Endothelial cell of umbilical vein (primary cell): ENCODE data around the gene NLRC3. TPM values are rescaled to one million over a fixed set of nuclear protein-coding genes. Genes with fewer than 3 reads are reported as not detected.

Experiments
- BruUV-seq: library from RNA; stranded (reverse); fragments of 400-500 nt; replicated peaks from 2 replicates; lab custom pipeline; 2021; lab: Mats Ljungman, UMichigan
- CTCF ChIA-PET: fragments of 300-600, 350-600 bp; sonication (Branson Sonifier 250); formaldehyde crosslinking; loops from one replicate; lab custom pipeline; 2021; ENCODE audit warnings: antibody characterized with exemption, inconsistent platforms; lab: Charles Lee
- POLR2A ChIA-PET: fragments of 300-600, 350-600 bp; sonication (Branson Sonifier 250); formaldehyde crosslinking; loops from one replicate; lab custom pipeline; 2021; ENCODE audit warnings: antibody characterized with exemption, inconsistent platforms; lab: Charles Lee
- DNase-seq: peaks from one replicate; pipeline ENCODE4 v3.0.0-alpha.2; 2011; ENCODE audit warnings: low read depth, low spot score
- FAIRE-seq: peaks from 2 replicates; lab custom pipeline; 2011; peaks lifted over from hg19 to GRCh38; lab: Jason Lieb, UNC
- H2AFZ ChIP-seq: 2 replicates; pipeline ENCODE4 v1.6.0; 2012; ENCODE audit warnings: low read depth, low read length, control low read depth, inconsistent platforms
- H3K27ac ChIP-seq: 2 replicates; pipeline ENCODE4 v1.5.1; 2011; ENCODE audit warnings: low read depth, mild to moderate bottlenecking, control low read depth, low read length, moderate library complexity; ENCODE audit not compliant: insufficient read depth
- H3K27me3 ChIP-seq, 2 experiments: 2 replicates each; pipeline versions ENCODE4 v1.6.0 to v1.6.1; 2011; ENCODE audit warnings: low read length in 2 of 2, mixed read lengths in 1 of 2; ENCODE audit not compliant: control insufficient read depth in 2 of 2, insufficient read depth in 2 of 2
- H3K36me3 ChIP-seq, 2 experiments: 2 replicates in 1 of 2; 3 replicates in 1 of 2; pipeline ENCODE4 v1.5.1; 2011; ENCODE audit warnings: low read length in 2 of 2, mild to moderate bottlenecking in 1 of 2, moderate library complexity in 1 of 2; ENCODE audit not compliant: control insufficient read depth in 2 of 2, insufficient read depth in 2 of 2; ENCODE audit errors: extremely low read depth in 1 of 2
- H3K4me1 ChIP-seq: 3 replicates; pipeline ENCODE4 v1.5.1; 2011; ENCODE audit warnings: mild to moderate bottlenecking, low read length; ENCODE audit not compliant: control insufficient read depth, insufficient read depth; ENCODE audit errors: extremely low read depth
- H3K4me2 ChIP-seq: 2 replicates; pipeline ENCODE4 v1.6.1; 2011; ENCODE audit warnings: low read length, control low read depth, mixed read lengths; ENCODE audit not compliant: insufficient read depth
- H3K4me3 ChIP-seq, 3 experiments: fragments of 200-600 bp in 1 of 3; sonication (generic), shearing (Covaris generic) in 1 of 3; replicated peaks in 1 of 3; 2 replicates each; pipeline ENCODE4 v1.5.1; 2011 to 2016; ENCODE audit warnings: control low read depth in 3 of 3, low read length in 3 of 3, mild to moderate bottlenecking in 2 of 3, inconsistent platforms in 1 of 3, low read depth in 1 of 3, moderate library complexity in 1 of 3; ENCODE audit not compliant: insufficient read depth in 1 of 3
- H3K79me2 ChIP-seq: 2 replicates; pipeline ENCODE4 v1.6.0; 2012; ENCODE audit warnings: low read length, inconsistent platforms; ENCODE audit not compliant: control insufficient read depth, insufficient read depth
- H3K9ac ChIP-seq: replicated peaks from 2 replicates; pipeline ENCODE3; 2011; ENCODE audit warnings: low read length, control low read depth; ENCODE audit not compliant: insufficient read depth; ENCODE audit errors: extremely low read depth
- H3K9me1 ChIP-seq: replicated peaks from 3 replicates; pipeline ENCODE4 v1.6.0; 2011; ENCODE audit warnings: mild to moderate bottlenecking, low read length; ENCODE audit not compliant: control insufficient read depth, insufficient read depth; ENCODE audit errors: extremely low read depth
- H3K9me3 ChIP-seq: replicated peaks from 2 replicates; pipeline ENCODE4 v1.5.1; 2012; ENCODE audit warnings: low read length, inconsistent platforms; ENCODE audit not compliant: control insufficient read depth, insufficient read depth
- H4K20me1 ChIP-seq: replicated peaks from 2 replicates; pipeline ENCODE3; 2011; ENCODE audit warnings: mild to moderate bottlenecking, low read length; ENCODE audit not compliant: control insufficient read depth, insufficient read depth; ENCODE audit errors: extremely low read depth
- CTCF ChIP-seq, 2 donors: IDR thresholded peaks; 1 replicate in 1 of 2; 2 replicates in 1 of 2; pipeline ENCODE4 v1.5.1; 2011; ENCODE audit warnings: low read length in 2 of 2, mild to moderate bottlenecking in 2 of 2, moderate library complexity in 2 of 2, control low read depth in 1 of 2, inconsistent platforms in 1 of 2, low read depth in 1 of 2; ENCODE audit not compliant: insufficient read depth in 1 of 2; ENCODE audit errors: extremely low read depth in 1 of 2
- EZH2 ChIP-seq: IDR thresholded peaks from 2 replicates; pipeline ENCODE4 v1.6.1; 2012; ENCODE audit warnings: borderline replicate concordance, low read depth, mild to moderate bottlenecking, moderate library complexity, low read length, inconsistent platforms; ENCODE audit not compliant: severe bottlenecking
- FOS ChIP-seq: IDR thresholded peaks from 2 replicates; pipeline ENCODE4 v1.6.1; 2011; ENCODE audit warnings: mild to moderate bottlenecking, low read length, moderate library complexity, borderline replicate concordance; ENCODE audit not compliant: insufficient read depth
- GATA2 ChIP-seq: IDR thresholded peaks from 2 replicates; pipeline ENCODE4 v1.7.0; 2011; ENCODE audit warnings: low read depth, mild to moderate bottlenecking, moderate library complexity, mixed read lengths, low read length; ENCODE audit not compliant: insufficient read length, insufficient read depth
- JUN ChIP-seq: IDR thresholded peaks from 2 replicates; pipeline ENCODE4 v1.6.1; 2011; ENCODE audit warnings: borderline replicate concordance, low read depth; ENCODE audit not compliant: insufficient read length, insufficient read depth
- MAX ChIP-seq: IDR thresholded peaks from 2 replicates; pipeline ENCODE4 v1.6.1; 2011; ENCODE audit not compliant: insufficient read depth, insufficient read length
- MYC ChIP-seq: IDR thresholded peaks from one replicate; pipeline ENCODE4 v1.6.1; 2011; ENCODE audit warnings: mild to moderate bottlenecking, low read depth, low read length
- POLR2A ChIP-seq: IDR thresholded peaks from 2 replicates; pipeline ENCODE4 v1.6.1; 2012; ENCODE audit warnings: low read depth, mild to moderate bottlenecking, control low read depth, low read length
- POLR2AphosphoS5 ChIP-seq: IDR thresholded peaks from 2 replicates; pipeline ENCODE4 v1.6.1; 2012; ENCODE audit warnings: low read depth, mild to moderate bottlenecking, control low read depth, low read length, moderate library complexity; ENCODE audit not compliant: insufficient read depth
- dilution Hi-C: fragments of 300-500 bp; cut with MboI; formaldehyde crosslinking; loops from one replicate; pipeline ENCODE4 v1.15.0; 2019; ENCODE audit warnings: low sequenced_read_pairs; ENCODE audit not compliant: extremely low pct_ligation_motif_present
- intact Hi-C: fragments of 100-400 bp; cut with micrococcal nuclease; formaldehyde crosslinking; loops from one replicate; pipeline ENCODE4 v1.10.0; 2022
- polyA plus RNA-seq, 4 experiments: library from polyadenylated mRNA; depleted of rRNA in 3 of 4; stranded (reverse) in 3 of 4; unstranded in 1 of 4; fragments of >200 nt; gene quantifications; 2 replicates each; pipeline versions ENCODE4 v1.2.1 to v1.2.3, GENCODE V29; 2011 to 2012; ENCODE audit warnings: missing spikeins in 1 of 4
- total RNA-seq: library from RNA; stranded (reverse); gene quantifications from 2 replicates; pipeline ENCODE4 v1.2.3, GENCODE V29; 2021

The NLRC3 gene
- total and polyA plus RNA-seq, 2 donors (not counting 3 experiments of a cell fraction or from before 2014, with no cell fraction given), result 0.84 to 3.4 TPM

GRCh38 chr16:3578610-3579551 lies 1.7 kb upstream of the NLRC3 start:
- POLR2A ChIA-PET, result no interaction called here
- Histone ChIP-seq H3K4me2 (no peak overlapping the region), H3K9me3 (no peaks in the 10 kb centered on the region), H3K27me3 (no peaks in the 10 kb centered on the region), H4K20me1 (no peaks in the 10 kb centered on the region), H3K79me2 (no peaks in the 10 kb centered on the region), H3K27ac (no peak overlapping the region), H3K36me3 (no peaks in the 10 kb centered on the region), H3K4me3 (no peak overlapping the region), H3K9me1 (no peaks in the 10 kb centered on the region), H3K4me1 (peaks cover 10% of the 10 kb centered on the region), H2AFZ (no peak overlapping the region), H3K9ac (no peak overlapping the region)
- FAIRE-seq (no peak), DNase-seq (no peak)
- no TSS peak for BruUV-seq
- CTCF ChIA-PET, result interaction anchor here (0.8 kb wide), 1 partner anchor 652 kb away, joined by 3 read pairs; no protein-coding TSS in a partner anchor
- TF ChIP-seq GATA2 (no peak), FOS (no peak), EZH2 (no peak), POLR2A (no peak), MAX (no peak), JUN (no peak), POLR2AphosphoS5 (no peak), MYC (no peak), CTCF (IDR thresholded peaks at IDR 0.05; ENCODE audit: extremely low read depth in 1 of 2, insufficient read depth in 1 of 2, low read depth in 1 of 2, low read length in 2 of 2) (no peak)
- intact Hi-C loops, result no loop called here
- dilution Hi-C loops, result no loop called here
